Activated CD8-positive, alpha-beta T cell treated with anti-CD3 and anti-CD28 coated beads for 36 hours (primary cell): ENCODE measurements around the gene OLA1. TPM values are rescaled to one million over a fixed set of nuclear protein-coding genes. Genes with fewer than 3 reads are reported as not detected.

ENCODE experiments used
- ATAC-seq: fragments of 200-7000 bp; cut with Tn5 transposase; one replicate; pipeline ENCODE4 v1.10.0; 2021; ENCODE audit warnings: mild to moderate bottlenecking, moderate library complexity
- CTCF ChIA-PET: fragments of 350-600 bp; sonication (Branson Sonifier 250); formaldehyde crosslinking; loops from one replicate; lab custom pipeline; 2021; ENCODE audit warnings: antibody characterized with exemption; lab: Charles Lee
- POLR2A ChIA-PET: fragments of 350-600 bp; sonication (Branson Sonifier 250); formaldehyde crosslinking; loops from one replicate; lab custom pipeline; 2021; ENCODE audit warnings: antibody characterized with exemption; lab: Charles Lee
- DNase-seq: peaks from one replicate; pipeline ENCODE4 v3.0.0-alpha.2; 2020
- H3K27ac Mint-ChIP-seq: one replicate; pipeline ENCODE4 v1.8.0; 2021; ENCODE audit warnings: mild to moderate bottlenecking, mixed read lengths
- H3K27me3 Mint-ChIP-seq: one replicate; pipeline ENCODE4 v1.8.0; 2021; ENCODE audit warnings: mixed read lengths
- H3K36me3 Mint-ChIP-seq: one replicate; pipeline ENCODE4 v1.8.0; 2021; ENCODE audit warnings: low read depth, mixed read lengths
- H3K4me1 Mint-ChIP-seq: one replicate; pipeline ENCODE4 v1.8.0; 2021; ENCODE audit warnings: low read depth, mixed read lengths
- H3K4me3 Mint-ChIP-seq: one replicate; pipeline ENCODE4 v1.8.0; 2021; ENCODE audit warnings: mild to moderate bottlenecking, moderate library complexity, mixed read lengths
- H3K9me3 Mint-ChIP-seq: one replicate; pipeline ENCODE4 v1.8.0; 2021; ENCODE audit warnings: mixed read lengths
- CTCF ChIP-seq: fragments of 200-600 bp; IDR thresholded peaks from one replicate; pipeline ENCODE4 v1.8.0; 2022; ENCODE audit warnings: antibody characterized with exemption, mild to moderate bottlenecking
- intact Hi-C: fragments of 100-400 bp; cut with micrococcal nuclease; formaldehyde crosslinking; loops from one replicate; pipeline ENCODE4 v1.10.0; 2022
- total RNA-seq, 2 experiments: library from RNA; stranded (reverse); gene quantifications; one replicate each; pipeline ENCODE4 v1.2.3, GENCODE V29; 2021

OLA1 gene
- total RNA-seq, 2 experiments from 2014 or later, result 128 to 137 TPM

GRCh38 chr2:174051068-174051467, 197.3 kb downstream of the OLA1 start:
- Mint-ChIP-seq H3K27me3 (peaks cover 2% of the 10 kb centered on the region), H3K9me3 (no peaks in the 10 kb centered on the region), H3K27ac (no peak overlapping the region), H3K4me3 (no peak overlapping the region), H3K4me1 (no peaks in the 10 kb centered on the region), H3K36me3 (no peaks in the 10 kb centered on the region)
- ATAC-seq, result no peak
- intact Hi-C loops, result no loop called here
- ChIA-PET CTCF (interaction anchor here (0.9 kb wide), 1 partner anchor 290 kb away, joined by 3 read pairs; no protein-coding TSS in a partner anchor), POLR2A (no interaction called here)
- TF ChIP-seq CTCF, result no peak
- no peak for DNase-seq

GRCh38 chr2:174049895-174050294, 198.4 kb downstream of the OLA1 start:
- Mint-ChIP-seq H3K27me3 (peaks cover 2% of the 10 kb centered on the region), H3K27ac (no peak overlapping the region), H3K4me3 (no peak overlapping the region), H3K36me3 (no peaks in the 10 kb centered on the region), H3K9me3 (no peaks in the 10 kb centered on the region), H3K4me1 (no peaks in the 10 kb centered on the region)
- no peak for ATAC-seq
- no peak for TF ChIP-seq CTCF
- ChIA-PET CTCF (no interaction called here), POLR2A (no interaction called here)
- DNase-seq, result no peak
- intact Hi-C loops, result no loop called here

GRCh38 chr2:174048243-174048642, 200.1 kb downstream of the OLA1 start:
- Mint-ChIP-seq H3K4me3 (no peak overlapping the region), H3K27me3 (peaks cover 2% of the 10 kb centered on the region), H3K36me3 (no peaks in the 10 kb centered on the region), H3K9me3 (no peaks in the 10 kb centered on the region), H3K4me1 (peaks cover 1% of the 10 kb centered on the region), H3K27ac (no peak overlapping the region)
- DNase-seq (no peak), ATAC-seq (no peak)
- TF ChIP-seq CTCF, result no peak
- POLR2A ChIA-PET, result no interaction called here
- CTCF ChIA-PET, result no interaction called here
- intact Hi-C loops, result no loop called here

GRCh38 chr2:174047746-174048145, 200.6 kb downstream of the OLA1 start:
- no peak overlapping the region for H3K4me3 Mint-ChIP-seq
- CTCF ChIA-PET, result no interaction called here

GRCh38 chr2:174046172-174046571, 202.2 kb downstream of the OLA1 start:
- H3K27ac Mint-ChIP-seq, result no peak overlapping the region
- CTCF ChIA-PET, result no interaction called here

More at GRCh38 chr2:174047746-174048145, 200.6 kb downstream of the OLA1 start:
- DNase-seq (no peak), ATAC-seq (no peak)
- H3K27ac Mint-ChIP-seq, result no peak overlapping the region
- no peaks in the 10 kb centered on the region for H3K9me3 Mint-ChIP-seq
- H3K27me3 Mint-ChIP-seq, result peaks cover 2% of the 10 kb centered on the region
- peaks cover 1% of the 10 kb centered on the region for H3K4me1 Mint-ChIP-seq
- POLR2A ChIA-PET, result no interaction called here
- H3K36me3 Mint-ChIP-seq, result no peaks in the 10 kb centered on the region
- TF ChIP-seq CTCF, result no peak
- intact Hi-C loops, result no loop called here

More at GRCh38 chr2:174046172-174046571, 202.2 kb downstream of the OLA1 start:
- Mint-ChIP-seq H3K4me1 (peaks cover 1% of the 10 kb centered on the region), H3K36me3 (no peaks in the 10 kb centered on the region), H3K9me3 (no peaks in the 10 kb centered on the region), H3K4me3 (no peak overlapping the region), H3K27me3 (peaks cover 2% of the 10 kb centered on the region)
- POLR2A ChIA-PET, result interaction anchor here (0.6 kb wide), 1 partner anchor 600 kb away, joined by 3 read pairs; no protein-coding TSS in a partner anchor
- intact Hi-C loops, result no loop called here
- DNase-seq, result no peak
- no peak for ATAC-seq
- no peak for TF ChIP-seq CTCF
